HG02884 (cell line): ENCODE measurements around the gene IFT27.

Experiments used
- ATAC-seq: cut with Tn5 transposase; IDR thresholded peaks from one replicate; pipeline ENCODE4 v1.9.1; 2021; ENCODE audit warnings: mild to moderate bottlenecking, moderate library complexity; ENCODE audit not compliant: unreplicated experiment

Gene IFT27

DNA sequence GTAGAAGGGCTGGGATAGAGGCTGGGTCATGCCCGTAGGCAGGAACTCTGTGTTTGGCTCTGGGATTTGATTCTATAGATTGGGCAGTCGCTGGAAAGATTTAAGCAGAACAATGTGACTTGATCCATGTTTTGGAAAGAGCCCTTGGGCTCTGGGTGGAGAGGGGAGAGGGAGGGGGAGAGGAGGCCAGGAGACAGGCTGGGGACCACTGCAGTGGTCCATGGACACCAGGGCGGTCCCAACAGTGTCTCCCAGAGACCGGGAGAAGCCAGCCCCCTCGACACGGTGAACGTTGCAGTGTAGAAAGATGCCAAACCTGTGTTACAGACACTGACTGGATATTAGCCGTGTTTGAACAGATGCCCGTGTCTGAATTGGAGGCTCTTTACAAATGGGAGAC lies 21.5 kb upstream of the IFT27 start:
- ATAC-seq: no peak

DNA sequence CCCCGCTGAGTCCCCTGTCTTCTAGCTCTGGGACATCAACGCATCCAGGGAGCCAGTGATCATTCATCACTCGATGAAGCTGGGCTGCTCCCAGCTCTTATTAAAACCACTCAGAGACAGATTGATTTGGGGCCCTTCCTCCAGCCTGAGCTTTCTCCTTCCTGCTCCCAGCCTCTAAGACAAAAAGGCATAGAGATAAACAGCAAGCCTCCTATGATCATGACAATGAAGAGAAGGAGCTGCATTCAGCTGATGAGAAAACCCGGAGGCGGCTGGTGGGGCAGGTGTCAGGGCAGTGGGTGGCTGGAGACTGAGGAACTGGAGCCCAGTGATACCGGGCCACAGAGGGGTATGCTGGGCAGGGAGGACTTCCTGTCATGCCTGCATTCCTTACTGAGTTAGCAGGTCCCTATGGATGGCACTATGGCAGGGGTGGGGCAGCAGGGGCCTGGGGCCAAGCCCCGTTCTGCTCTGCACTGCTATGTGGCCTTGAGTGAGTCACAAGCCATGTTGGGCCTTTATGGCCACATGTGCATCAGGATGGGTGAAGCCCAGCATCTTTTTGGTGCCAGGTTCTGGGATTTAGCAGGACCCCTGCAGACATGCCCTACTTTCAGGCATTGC lies 20.7 kb upstream of the IFT27 start:
- ATAC-seq: no peak

DNA sequence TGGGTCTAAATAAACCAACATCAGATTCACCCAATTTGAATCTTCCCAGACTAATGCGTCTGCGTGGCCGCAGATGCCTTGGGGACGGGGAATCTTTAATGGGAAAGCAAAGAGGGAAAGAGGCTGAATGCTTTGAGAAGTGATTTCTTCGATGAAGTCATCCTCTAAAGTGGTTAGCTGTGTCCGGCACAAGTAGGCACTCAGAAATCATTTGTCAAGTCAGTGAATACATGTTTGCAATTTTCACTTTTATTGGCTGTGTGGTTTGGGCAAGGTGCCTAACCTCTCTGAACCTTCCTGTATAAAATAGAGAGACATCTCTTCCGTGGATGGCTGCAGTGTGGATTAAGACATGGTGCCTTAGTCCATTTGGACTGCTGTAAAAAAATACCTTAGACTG lies 19.7 kb upstream of the IFT27 start:
- no peak for ATAC-seq

DNA sequence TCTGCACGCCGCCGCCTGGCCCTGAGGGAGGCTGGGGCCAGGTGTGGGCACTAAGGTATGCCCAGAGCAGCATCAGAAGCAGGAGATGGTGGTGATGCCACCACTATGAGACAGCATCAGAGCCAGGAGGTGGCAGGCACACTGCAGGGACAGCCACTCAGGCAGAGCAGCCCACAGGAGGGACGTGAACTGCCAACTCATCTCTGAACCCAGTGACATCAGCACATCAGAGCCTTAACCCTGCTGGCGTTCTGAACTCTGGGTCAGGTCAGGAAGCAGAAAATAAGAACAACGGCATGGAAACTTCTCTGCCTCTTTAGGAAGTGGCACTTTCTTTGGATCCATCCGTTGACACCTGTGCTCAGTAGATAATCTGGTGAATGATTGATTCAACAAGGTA lies 14.7 kb upstream of the IFT27 start:
- ATAC-seq: no peak

DNA sequence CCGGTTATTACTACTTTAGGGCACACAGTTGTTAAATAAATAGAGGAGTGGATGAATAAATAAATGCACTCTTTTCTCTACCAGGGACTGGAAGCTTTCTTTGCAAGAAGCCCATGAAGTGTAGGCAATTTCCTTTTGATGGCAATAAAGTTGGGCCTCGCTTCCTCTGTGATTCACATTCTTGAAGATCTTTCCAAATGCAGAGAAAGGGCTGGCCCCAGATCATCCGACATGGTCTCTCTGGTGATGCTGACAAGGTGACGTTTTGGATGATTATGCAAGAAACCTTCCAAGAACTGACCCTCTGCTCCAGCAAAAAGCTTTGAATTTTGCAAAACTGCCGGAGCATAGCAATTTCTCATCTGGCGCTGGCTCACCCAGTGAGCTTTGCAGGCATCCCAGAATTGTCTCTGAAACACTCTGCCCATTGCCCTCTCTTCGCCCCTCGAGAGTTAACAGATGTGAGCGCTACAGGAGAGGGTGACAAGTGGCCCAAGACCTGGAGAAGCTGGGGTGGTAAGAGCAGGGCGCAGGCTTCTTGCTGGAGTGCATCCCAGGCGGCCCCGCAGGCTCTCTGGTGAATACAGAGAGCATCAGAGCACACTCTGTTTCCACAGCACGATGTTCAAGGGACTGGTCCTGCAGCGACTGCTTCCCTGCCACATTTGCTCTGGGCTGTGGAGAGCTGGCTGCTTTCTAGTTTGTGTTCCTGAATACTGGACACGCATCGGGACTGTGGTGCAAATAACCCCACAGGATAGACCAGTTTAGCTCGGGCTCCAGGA lies 11.5 kb upstream of the IFT27 start:
- no peak for ATAC-seq

DNA sequence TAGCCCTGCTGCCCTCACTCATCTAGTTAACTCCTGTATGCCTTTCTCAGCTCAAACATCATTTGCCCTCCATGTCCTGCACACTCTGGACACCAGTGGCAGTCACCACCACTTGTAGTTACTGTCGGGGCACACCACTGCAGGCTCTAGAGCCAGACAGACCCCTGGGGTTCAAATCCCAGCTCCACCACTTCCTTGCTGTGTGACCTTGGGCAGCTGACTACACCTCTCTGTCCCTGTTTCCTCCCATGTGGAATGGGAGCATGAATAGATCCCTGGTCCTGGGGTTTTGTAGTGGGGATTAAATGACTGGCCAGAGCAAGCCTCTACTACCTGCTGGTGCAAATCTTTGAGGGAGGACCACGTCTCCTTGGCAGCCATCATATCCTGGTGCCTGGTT lies 7.8 kb upstream of the IFT27 start:
- no peak for ATAC-seq

DNA sequence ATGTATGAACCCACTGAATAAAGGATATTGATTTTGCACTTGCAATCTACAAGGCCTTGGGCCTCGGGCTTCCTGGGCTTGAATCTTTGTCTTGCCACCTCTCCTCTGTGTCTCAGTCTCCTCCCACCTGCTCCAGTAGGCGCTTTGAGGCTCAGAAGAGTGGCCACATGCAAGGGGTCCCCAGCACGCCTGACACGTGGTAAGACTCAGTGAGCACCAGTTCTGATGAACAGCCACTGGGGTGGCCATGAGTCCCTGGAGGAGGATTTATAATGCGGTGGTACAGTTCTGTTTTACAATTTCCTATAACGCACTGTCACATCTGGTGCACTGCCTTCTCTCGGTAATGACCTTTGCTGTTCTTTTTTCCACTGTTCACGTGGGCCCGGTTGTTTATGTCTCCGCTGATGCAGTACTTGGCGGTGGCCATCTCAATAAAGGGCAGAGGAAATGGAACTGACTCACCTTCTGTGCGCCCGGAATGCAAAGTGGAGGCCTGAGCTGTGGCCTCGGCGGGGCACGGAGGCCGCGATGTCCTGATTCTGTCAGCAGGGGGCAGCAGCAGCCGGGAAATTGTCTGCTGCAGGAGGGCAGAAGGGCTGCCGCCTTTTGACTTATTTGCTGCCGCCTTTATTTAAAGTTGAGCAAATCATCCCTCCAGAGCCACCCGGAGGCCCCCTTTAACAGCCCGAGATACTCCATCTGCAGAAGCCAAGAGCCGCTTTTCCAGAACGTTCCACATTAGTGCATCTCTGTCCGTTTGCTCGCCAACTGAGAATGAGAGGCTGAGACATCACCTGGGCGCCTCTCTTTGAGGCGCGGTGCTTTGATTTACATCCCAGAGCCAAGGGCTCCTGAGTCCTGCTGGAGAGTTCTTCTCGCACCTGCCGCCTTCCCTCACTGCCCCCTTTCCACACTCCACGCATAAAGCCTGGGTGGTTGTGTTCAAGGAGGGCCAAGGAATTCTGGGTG lies 6.0 kb upstream of the IFT27 start:
- ATAC-seq: no peak

DNA sequence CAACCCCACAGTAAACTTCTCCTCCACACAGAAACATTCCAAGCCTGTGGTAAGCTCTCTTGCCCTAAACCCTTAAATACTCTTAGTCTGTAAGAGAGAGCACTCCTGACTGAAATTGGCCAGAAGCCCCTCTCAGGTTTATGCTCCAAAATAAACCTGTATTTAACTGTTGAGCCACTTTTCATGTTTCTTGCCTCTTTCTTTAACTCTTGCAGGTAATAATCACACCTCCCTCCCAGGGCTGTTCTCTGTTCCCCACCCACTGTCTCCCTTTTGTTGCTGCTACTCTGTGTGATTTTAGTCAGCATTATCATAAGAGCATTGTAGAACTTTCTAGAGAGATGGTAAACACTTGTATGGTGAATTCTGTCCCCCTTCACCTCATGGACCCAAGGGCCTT lies 2.1 kb upstream of the IFT27 start:
- ATAC-seq: no peak

DNA sequence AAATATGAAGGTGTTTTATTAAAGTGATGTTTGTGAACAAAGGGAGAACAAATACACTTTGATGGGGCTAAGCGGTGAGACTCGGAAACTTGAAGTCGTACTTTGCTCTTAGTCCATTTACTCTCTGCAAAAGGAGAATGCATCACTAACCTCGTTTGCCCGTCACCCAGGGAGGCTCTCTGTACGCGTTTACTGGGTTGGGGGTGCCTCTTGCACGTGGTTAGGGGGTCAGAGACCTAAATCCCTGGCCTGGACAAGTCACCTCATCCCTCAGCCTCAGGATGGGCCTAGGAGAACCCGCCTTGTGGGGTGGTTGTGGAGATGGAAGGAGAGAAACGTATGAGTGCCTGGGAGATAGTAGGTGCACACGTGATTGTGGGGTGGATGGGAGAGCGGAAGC lies 803 bp upstream of the IFT27 start:
- ATAC-seq: no peak

DNA sequence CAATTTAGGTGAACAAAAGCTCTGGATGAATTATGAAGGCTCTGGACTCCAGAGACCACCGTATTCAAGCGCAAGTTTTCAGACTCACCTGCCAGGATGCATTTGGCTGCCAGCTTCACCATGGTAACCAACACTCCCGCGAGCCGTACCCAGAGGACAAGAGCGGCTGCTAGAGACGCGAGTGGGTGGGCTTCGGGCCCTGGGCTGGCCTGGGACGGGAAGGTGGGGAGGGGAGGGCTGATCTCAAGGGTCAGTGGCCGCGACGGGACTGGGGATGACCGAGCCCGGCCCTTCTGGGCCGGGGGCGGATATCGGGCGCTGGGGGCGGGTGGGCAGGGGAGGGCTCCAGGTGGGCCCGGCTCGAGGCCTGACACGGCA lies 344 bp downstream of the IFT27 start:
- ATAC-seq: no peak

DNA sequence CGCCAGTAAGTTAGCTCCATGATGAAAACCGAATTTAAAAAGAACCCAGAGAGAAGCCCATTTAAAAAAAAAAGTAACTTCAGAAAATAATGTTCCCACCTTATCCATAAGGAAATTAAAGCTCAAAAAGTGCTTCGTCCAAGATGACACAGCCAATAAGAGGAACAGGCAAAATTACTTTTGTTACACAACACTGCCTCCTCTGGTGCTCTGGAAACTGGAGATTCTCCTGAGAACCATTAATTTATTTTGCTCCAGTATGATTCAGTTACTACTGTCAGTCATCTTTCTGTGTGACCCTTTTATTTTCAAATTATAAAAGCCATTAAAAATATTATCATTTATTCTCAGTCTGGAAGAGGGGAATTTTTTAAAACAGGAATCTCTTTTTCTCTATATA lies 2.0 kb downstream of the IFT27 start:
- ATAC-seq: no peak

DNA sequence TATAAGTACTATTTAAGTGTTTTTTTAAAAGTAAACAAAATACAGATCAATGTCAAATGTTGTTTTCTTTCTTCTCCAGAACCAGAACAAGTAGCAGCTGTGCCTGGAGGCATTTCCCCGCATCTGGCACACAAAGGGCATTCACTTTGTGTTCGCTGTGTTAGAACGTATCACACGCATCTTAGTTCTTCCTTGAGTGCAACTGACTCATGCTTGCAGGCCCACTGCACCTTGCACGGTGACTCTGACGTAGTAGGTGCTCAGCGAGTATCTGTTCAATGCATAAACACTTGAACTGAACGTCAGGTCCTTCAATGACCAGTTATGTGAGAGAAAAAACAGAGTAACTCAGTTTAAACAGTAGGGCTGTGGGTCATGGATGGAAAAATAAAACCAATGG lies 3.5 kb downstream of the IFT27 start:
- no peak for ATAC-seq

DNA sequence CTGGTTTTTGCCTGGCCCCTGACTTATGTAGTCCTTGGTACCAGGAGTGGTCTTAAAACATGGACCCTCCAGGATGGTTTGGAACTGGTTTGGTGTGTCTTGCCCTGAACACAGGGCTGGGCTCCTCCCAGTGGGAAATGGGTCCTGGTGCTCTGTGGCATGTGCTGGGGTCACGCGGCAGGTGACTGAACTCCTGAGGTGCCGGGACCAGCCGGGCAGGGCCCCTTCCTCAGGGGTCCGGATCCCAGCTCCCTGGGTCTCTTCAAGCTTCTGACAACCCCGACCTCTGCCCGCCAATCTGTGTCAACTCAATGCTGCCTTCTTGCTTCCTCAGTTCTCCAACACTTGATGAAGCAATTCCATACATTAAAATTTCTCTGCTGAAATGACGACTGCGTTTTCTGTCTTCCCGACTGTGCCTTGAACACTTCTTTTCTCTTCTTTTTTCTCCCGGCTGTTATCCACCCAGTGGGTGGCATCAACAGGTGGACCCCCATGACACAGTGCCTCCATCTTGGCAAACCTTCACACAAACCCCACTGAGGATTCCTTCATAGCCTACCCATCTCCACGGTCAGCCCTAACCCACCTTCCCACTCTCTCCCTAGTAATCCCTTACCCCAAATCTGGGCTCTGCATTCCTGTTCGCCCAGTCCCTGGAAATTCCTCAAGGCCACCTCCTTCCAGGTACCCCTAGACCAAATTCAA lies 4.4 kb downstream of the IFT27 start:
- ATAC-seq: no peak

DNA sequence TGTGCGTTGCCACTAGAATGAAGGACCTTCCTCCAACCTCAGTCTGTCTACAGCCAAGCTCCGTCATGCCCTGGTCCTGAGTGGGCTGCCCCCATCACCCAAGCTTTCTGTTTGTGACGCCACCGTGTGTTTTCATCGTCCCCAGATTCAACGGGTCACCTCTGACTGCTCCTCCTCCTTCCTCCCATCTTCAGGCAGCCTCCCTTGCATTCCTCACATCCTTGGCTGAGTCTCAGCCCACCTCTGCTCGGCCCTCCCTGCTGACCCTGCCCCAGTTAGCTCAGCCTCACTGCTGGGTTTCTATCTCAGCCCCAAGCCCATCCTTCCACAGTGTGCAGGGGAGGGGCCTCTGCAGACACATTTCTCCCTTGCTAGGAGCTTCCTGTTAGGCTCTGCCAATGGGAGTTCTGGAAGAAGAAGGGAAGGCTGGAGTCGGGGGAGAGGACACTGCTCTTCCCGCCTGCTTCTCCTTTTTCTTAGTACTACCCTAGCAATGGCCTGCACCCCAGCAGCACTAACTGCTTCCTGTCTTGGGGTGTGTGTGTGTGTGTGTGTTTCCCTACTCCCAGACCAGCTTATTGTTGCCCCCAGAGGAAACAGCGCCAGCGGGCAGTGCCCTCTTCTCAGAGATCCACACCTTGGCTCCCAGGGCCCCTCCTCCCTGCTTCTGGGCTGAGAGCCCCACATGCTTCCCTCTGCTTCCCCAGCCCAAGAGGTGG lies 5.2 kb downstream of the IFT27 start:
- ATAC-seq: no peak

DNA sequence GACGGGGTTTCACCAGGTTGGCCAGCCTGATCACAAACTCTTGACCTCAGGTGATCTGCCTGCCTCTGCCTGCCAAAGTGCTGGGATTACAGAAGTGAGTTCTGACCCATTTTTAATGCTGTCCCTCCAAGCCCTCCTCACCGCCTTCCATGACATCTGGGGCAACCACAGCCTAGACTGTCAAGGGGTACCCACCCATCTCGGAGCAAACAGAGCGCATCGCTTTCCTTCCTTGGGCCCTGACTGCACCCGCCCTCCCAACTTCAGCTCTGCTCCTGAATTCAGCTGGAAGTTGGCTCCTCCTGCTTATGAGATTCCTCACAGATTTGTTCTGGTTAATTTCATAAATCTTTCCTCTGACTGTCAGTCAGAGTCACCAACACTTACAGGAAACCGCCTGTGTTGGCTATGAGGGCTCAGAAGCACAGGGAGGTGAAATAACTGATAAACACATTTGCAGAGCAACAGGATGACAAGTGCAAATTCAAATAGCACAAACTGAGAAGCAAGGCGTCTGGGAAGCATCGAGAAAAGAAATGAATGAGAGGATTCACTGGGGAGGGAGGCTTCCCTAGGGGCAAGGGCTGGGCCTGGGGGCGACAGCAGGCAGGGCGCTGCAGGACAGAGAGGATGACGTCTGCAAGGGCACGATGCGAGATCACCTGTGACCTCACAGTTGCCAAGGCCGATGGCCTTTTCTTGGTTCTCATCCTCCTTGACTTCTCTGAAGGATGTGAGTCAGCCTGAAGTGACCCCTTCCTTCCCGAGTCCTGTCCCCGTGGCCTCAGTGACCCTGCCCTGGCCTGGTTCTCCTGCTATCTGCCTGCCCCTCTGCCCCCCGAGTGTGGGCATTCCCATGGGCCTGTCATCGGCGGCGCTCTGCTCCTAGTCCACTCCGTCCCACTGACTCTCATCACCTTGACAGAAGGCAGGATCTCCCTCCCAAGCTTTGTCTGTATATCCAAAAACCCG lies 6.1 kb downstream of the IFT27 start:
- no peak for ATAC-seq

DNA sequence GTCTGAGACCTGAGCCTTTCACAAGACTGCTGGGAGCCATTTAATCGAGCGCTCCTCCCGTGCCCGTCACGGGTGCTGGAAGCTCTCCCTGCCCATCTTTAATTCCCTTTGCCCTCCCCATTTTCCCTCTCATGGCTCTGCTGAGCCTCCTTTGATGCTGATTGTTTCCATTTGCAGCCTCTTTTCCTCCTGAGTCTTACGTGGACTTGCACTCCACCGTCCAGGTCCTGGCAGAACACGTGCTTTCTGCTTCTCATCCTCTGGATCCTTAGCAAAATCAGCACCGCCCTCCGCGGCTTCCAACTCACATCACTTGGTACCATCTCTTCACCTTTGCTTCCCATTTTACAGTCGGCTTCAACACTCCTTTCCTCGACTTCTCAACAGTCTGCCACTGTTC lies 7.3 kb downstream of the IFT27 start:
- ATAC-seq: no peak

DNA sequence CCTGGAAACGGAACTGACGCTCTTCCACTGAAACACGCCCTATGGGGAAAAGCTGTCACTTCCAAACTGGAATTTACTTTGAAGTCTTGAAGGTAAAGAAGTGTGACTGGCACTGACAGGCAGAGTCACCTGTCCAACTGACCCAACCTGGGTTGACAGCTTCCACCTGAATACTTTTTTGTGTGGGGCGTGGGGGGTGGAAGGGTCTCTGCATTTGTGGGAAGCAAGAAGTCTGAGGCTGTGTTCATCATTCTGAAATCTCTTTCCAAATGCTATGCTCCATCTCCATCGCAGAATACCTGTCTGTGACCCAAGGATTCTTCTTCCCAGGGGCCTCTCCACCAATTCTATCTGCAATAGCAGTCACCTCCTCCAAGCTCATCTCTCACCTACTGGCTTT lies 7.8 kb downstream of the IFT27 start:
- ATAC-seq: no peak

DNA sequence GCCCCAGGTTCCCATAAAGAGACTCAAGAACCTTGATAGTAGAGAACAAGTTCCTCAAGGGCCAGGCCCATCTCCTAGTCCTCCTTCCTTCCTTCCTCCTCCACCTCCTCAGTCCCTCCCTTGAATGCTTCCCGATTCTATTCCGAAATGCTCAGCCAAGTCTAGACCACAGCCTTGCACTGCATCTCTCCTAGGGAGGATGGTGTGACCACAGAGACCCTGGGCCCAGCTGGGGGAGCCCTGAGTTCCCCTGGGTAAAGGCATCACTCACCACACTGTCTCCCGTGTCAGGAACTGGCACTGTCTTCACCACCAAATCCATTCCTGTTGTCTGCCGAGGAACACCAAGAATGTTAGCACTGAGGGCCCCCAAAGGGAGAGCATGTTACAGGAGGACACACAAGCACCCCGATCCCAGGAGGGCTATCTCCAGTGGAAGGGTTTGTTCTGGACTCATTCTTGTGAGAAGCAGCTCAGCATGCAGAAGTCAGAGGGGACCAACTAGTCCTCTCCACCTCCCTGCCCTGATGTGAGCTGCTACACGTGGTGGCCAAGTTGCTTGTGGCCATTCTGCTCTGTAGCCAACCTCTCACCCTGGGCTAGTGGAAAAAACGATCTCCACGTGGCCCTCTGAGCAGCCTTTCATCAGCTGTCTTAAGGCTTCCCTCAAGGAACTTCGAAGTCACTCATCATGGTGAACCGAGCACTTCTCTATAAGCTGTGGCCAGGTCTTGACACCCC lies 8.7 kb downstream of the IFT27 start:
- ATAC-seq: no peak
